ENCODE measurements around the gene ERCC3. TPM values are rescaled to one million over a fixed set of nuclear protein-coding genes. Genes with fewer than 3 reads are reported as not detected.

ERCC3 gene
- total RNA-seq, 1 donor from 2014 or later, result 68.9 TPM

DNA sequence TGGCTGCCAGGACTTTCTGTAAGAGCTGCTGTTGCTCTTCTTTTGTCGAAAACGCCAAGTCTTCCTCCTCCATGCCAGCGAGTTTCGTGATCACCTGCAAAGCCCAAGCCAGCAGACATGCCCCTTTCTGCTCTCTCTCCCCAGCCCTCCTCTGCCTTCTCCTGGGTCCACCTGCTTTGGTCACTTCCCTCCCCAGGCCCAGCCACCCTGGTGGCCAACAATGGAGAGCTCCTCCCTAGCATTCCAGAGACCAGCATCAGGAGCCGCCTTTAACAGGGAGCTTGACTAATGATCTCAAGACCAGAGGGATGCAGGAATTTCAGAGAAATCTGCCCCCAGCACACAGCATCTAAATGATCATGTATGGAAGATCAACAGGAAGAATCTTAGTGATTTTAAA is 34.6 kb downstream of the ERCC3 start:
- H3K4me1 ChIP-seq, result no peaks in the 10 kb centered on the region
- peaks cover 4% of the 10 kb centered on the region for H3K36me3 ChIP-seq
- H2AFZ ChIP-seq (replicated peaks), result no peak overlapping the region
- DNase-seq (ENCODE audit: low spot score), result no peak
- H3K79me2 ChIP-seq (ENCODE audit: low read depth), result no peaks in the 10 kb centered on the region
- H3K27ac ChIP-seq, result no peak overlapping the region
- no peak overlapping the region for H3K9ac ChIP-seq
- TF ChIP-seq EZH2 (IDR thresholded peaks at IDR 0.05) (no peak), EZH2phosphoT487 (IDR thresholded peaks at IDR 0.05) (no peak)
- TF ChIP-seq, protein P1, sequence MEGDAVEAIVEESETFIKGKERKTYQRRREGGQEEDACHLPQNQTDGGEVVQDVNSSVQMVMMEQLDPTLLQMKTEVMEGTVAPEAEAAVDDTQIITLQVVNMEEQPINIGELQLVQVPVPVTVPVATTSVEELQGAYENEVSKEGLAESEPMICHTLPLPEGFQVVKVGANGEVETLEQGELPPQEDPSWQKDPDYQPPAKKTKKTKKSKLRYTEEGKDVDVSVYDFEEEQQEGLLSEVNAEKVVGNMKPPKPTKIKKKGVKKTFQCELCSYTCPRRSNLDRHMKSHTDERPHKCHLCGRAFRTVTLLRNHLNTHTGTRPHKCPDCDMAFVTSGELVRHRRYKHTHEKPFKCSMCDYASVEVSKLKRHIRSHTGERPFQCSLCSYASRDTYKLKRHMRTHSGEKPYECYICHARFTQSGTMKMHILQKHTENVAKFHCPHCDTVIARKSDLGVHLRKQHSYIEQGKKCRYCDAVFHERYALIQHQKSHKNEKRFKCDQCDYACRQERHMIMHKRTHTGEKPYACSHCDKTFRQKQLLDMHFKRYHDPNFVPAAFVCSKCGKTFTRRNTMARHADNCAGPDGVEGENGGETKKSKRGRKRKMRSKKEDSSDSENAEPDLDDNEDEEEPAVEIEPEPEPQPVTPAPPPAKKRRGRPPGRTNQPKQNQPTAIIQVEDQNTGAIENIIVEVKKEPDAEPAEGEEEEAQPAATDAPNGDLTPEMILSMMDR (IDR thresholded peaks at IDR 0.05), result no peak
- no peak overlapping the region for H3K4me2 ChIP-seq
- no peaks in the 10 kb centered on the region for H3K9me3 Mint-ChIP-seq
- H3K4me3 ChIP-seq, result no peak overlapping the region
- peaks cover 9% of the 10 kb centered on the region for H3K4me1 Mint-ChIP-seq
- H3K36me3 Mint-ChIP-seq, result peaks cover 42% of the 10 kb centered on the region
- H3K27me3 ChIP-seq, result no peaks in the 10 kb centered on the region
- H4K20me1 ChIP-seq (ENCODE audit: low read depth), result peaks cover 3% of the 10 kb centered on the region
- no peak overlapping the region for H3K27ac Mint-ChIP-seq
- H3K27me3 Mint-ChIP-seq (ENCODE audit: insufficient read depth, low read depth), result peaks cover 4% of the 10 kb centered on the region
- no peak overlapping the region for H3K4me3 Mint-ChIP-seq
- H3K9me3 ChIP-seq (ENCODE audit: low read depth), result no peaks in the 10 kb centered on the region
- H3F3A ChIP-seq (ENCODE audit: low read depth), result peaks cover 3% of the 10 kb centered on the region

- H3K4me3 Mint-ChIP-seq, result no peak overlapping the region
- TF ChIP-seq EZH2 (IDR thresholded peaks at IDR 0.05) (no peak), EZH2phosphoT487 (IDR thresholded peaks at IDR 0.05) (no peak)
- TF ChIP-seq, protein P1 (IDR thresholded peaks at IDR 0.05), result no peak
- H3K9ac ChIP-seq, result no peak overlapping the region
- no peak overlapping the region for H3K27ac ChIP-seq
- H2AFZ ChIP-seq (replicated peaks), result no peak overlapping the region
- H3K79me2 ChIP-seq (ENCODE audit: low read depth), result no peaks in the 10 kb centered on the region
- no peak for DNase-seq (ENCODE audit: low spot score)
- H3K4me2 ChIP-seq, result no peak overlapping the region
- peaks cover 3% of the 10 kb centered on the region for H4K20me1 ChIP-seq (ENCODE audit: low read depth)
- no peaks in the 10 kb centered on the region for H3K9me3 ChIP-seq (ENCODE audit: low read depth)
- H3K4me3 ChIP-seq, result no peak overlapping the region
- no peak overlapping the region for H3K27ac Mint-ChIP-seq
- H3K27me3 ChIP-seq, result no peaks in the 10 kb centered on the region
- peaks cover 34% of the 10 kb centered on the region for H3K36me3 Mint-ChIP-seq
- peaks cover 4% of the 10 kb centered on the region for H3K27me3 Mint-ChIP-seq (ENCODE audit: insufficient read depth, low read depth)
- no peaks in the 10 kb centered on the region for H3K9me3 Mint-ChIP-seq
- H3K4me1 ChIP-seq, result no peaks in the 10 kb centered on the region
- H3F3A ChIP-seq (ENCODE audit: low read depth), result peaks cover 3% of the 10 kb centered on the region
- H3K36me3 ChIP-seq, result peaks cover 4% of the 10 kb centered on the region
- H3K4me1 Mint-ChIP-seq, result peaks cover 9% of the 10 kb centered on the region
Observed at GRCh38 chr2:127256866-127257265, 37.1 kb downstream of the ERCC3 start.

GRCh38 chr2:127256381-127256780 is 37.6 kb downstream of the ERCC3 start:
- H3K4me2 ChIP-seq, result no peak overlapping the region
- TF ChIP-seq, protein P1 (IDR thresholded peaks at IDR 0.05), result no peak
- peaks cover 2% of the 10 kb centered on the region for H3K36me3 ChIP-seq
- no peaks in the 10 kb centered on the region for H3K79me2 ChIP-seq (ENCODE audit: low read depth)
- H3K36me3 Mint-ChIP-seq, result peaks cover 33% of the 10 kb centered on the region
- no peak overlapping the region for H3K9ac ChIP-seq
- H2AFZ ChIP-seq (replicated peaks), result no peak overlapping the region
- no peaks in the 10 kb centered on the region for H3K9me3 Mint-ChIP-seq
- H3K27ac ChIP-seq, result no peak overlapping the region
- no peaks in the 10 kb centered on the region for H3K27me3 ChIP-seq
- peaks cover 9% of the 10 kb centered on the region for H3K4me1 Mint-ChIP-seq
- no peak overlapping the region for H3K4me3 ChIP-seq
- H3K4me3 Mint-ChIP-seq, result no peak overlapping the region
- peaks cover 3% of the 10 kb centered on the region for H3F3A ChIP-seq (ENCODE audit: low read depth)
- H3K4me1 ChIP-seq, result no peaks in the 10 kb centered on the region
- peaks cover 4% of the 10 kb centered on the region for H3K27me3 Mint-ChIP-seq (ENCODE audit: insufficient read depth, low read depth)
- no peaks in the 10 kb centered on the region for H3K9me3 ChIP-seq (ENCODE audit: low read depth)
- H3K27ac Mint-ChIP-seq, result no peak overlapping the region
- no peak for DNase-seq (ENCODE audit: low spot score)
- H4K20me1 ChIP-seq (ENCODE audit: low read depth), result peaks cover 3% of the 10 kb centered on the region
